Heart left ventricle (tissue), 16 donors: ENCODE measurements around the gene ZNF740. TPM values are rescaled to one million over a fixed set of nuclear protein-coding genes. Genes with fewer than 3 reads are reported as not detected.

Source experiments
- ATAC-seq, 4 donors: fragments of 200-7000 bp; cut with Tn5 transposase; one replicate each; pipeline ENCODE4 v1.9.1; 2020 to 2022; ENCODE audit warnings: moderate library complexity in 4 of 4, mild to moderate bottlenecking in 3 of 4, moderate number of reproducible peaks in 1 of 4
- DNase-seq, 5 donors: peaks; one replicate each; pipeline ENCODE4 v3.0.0-alpha.2; 2020
- H3K27ac ChIP-seq, 12 donors: fragments of 200-600 bp; sonication (generic) in 4 of 12; one replicate each; pipeline versions ENCODE4 v1.5.0 to v1.8.0; 2016 to 2022; ENCODE audit warnings: mild to moderate bottlenecking in 2 of 12
- H3K27me3 ChIP-seq, 9 donors: fragments of 200-600 bp; sonication (generic) in 2 of 9; one replicate each; pipeline versions ENCODE4 v1.5.1 to v1.8.0; 2016 to 2022; ENCODE audit warnings: mild to moderate bottlenecking in 3 of 9
- H3K36me3 ChIP-seq, 9 donors: fragments of 200-600 bp; sonication (generic) in 2 of 9; one replicate each; pipeline versions ENCODE4 v1.5.0 to v1.8.0; 2018 to 2022; ENCODE audit warnings: mild to moderate bottlenecking in 2 of 9
- H3K4me1 ChIP-seq, 12 donors: fragments of 200-600 bp; sonication (generic) in 4 of 12; one replicate each; pipeline versions ENCODE4 v1.5.0 to v1.8.0; 2016 to 2022; ENCODE audit warnings: mild to moderate bottlenecking in 3 of 12
- H3K4me3 ChIP-seq, 12 donors: fragments of 200-600 bp; sonication (generic) in 4 of 12; one replicate each; pipeline versions ENCODE4 v1.5.0 to v1.8.0; 2017 to 2022; ENCODE audit warnings: mild to moderate bottlenecking in 9 of 12, moderate library complexity in 4 of 12
- H3K9me3 ChIP-seq, 12 donors: fragments of 200-600 bp; sonication (generic) in 4 of 12; one replicate each; pipeline versions ENCODE4 v1.5.0 to v1.8.0; 2016 to 2022; ENCODE audit warnings: mild to moderate bottlenecking in 1 of 12
- CTCF ChIP-seq, 12 donors: fragments of 200-600 bp; sonication (generic) in 4 of 12; IDR thresholded peaks; one replicate each; pipeline versions ENCODE4 v1.5.0 to v1.8.0; 2018 to 2022; ENCODE audit warnings: antibody characterized with exemption in 12 of 12, mild to moderate bottlenecking in 5 of 12
- POLR2A ChIP-seq, 2 donors: fragments of 450-650 bp; IDR thresholded peaks; one replicate each; pipeline ENCODE4 v1.6.1; 2017; ENCODE audit warnings: antibody characterized with exemption in 2 of 2, mild to moderate bottlenecking in 2 of 2, moderate library complexity in 2 of 2
- WGBS, 4 donors: extraction: QIAGEN DNeasy Blood & Tissue Kit in 2 of 4; methylation state at CpG; one replicate each; pipeline versions ENCODE4 v1.1.5 to v1.1.7; 2013 to 2018; 5-methylcytosine and 5-hydroxymethylcytosine counted together
- intact Hi-C, 10 donors: fragments of 100-400 bp; cut with DNase I; formaldehyde crosslinking; loops; one replicate each; pipeline versions ENCODE4 v1.11.1 to v1.14.2; 2022
- polyA plus RNA-seq, 2 donors: library from polyadenylated mRNA; stranded (reverse); fragments of 200-250 nt; gene quantifications; one replicate each; pipeline ENCODE4 v1.2.3, GENCODE V29; 2013
- total RNA-seq, 9 donors: library from RNA; depleted of rRNA in 2 of 9; stranded (reverse); fragments of >200 nt in 2 of 9; fragmentation: NEBNext Ultra II Directional in 3 of 9; extraction: Animal tissue kit (Norgen Biotek cat#: 25700) in 3 of 9; gene quantifications; one replicate each; pipeline versions ENCODE4 v1.1.0 to v1.2.4, GENCODE V29; 2016 to 2023
- donor health status: ischemic (EF 13 %, LVEDD 7.1; RV severe dilation, severe dysfunction).
- donor health status: healthy with polysubstance abuse.
- donor health status: DM: no; HTN: yes; CAD: no.
- donor health status: DM: no; HTN: no; CAD: no.
- donor health status: ischemic (EF 25% LVEDD 6.9; RV normal size, moderate dysfunction).
- donor health status: ischemic (EF 25% LVEDD 5.7; RV mildly dilated, moderate dysfunction).
- donor health status: healthy.
- donor health status: DM: yes; HTN: yes; CAD: no.
- donor health status: ischemic (EF 35%, LVEDD 5.7; RV mildly dilated, moderate dysfunction).
- donor health status: nonischemic (EF 11% LVEDD 7.7; RV severe dilation, severe dysfunction).
- donor health status: DM: yes; HTN: yes; CAD: no.
- donor health status: PGD.
- donor health status: ischemic (EF 29% LVEDD 5.4; RV normal size, mild dysfunction).
- donor health status: nonischemic (EF 23%, LVEDD 6.1; RV moderate dilation, normal function).

Gene ZNF740
- total and polyA plus RNA-seq, 11 donors = 4.8 to 27.4 (median 17.6) TPM

- Histone ChIP-seq H3K4me1 (peaks cover 16 to 85% (median 57%) of the 10 kb centered on the region in 12 donors), H3K36me3 (peaks cover 0 to 30% (median 20%) of the 10 kb centered on the region in 9 donors), H3K27ac (peak overlapping the region; percentile 29 to 100 (median 100)), H3K4me3 (peak overlapping the region in 7 of 12 donors; percentile 68 to 95 (median 79)), H3K27me3 (no peaks in the 10 kb centered on the region), H3K9me3 (no peaks in the 10 kb centered on the region)
- TF ChIP-seq CTCF (IDR thresholded peaks at IDR 0.05) = no peak
- no peak for TF ChIP-seq POLR2A (IDR thresholded peaks at IDR 0.05)
- ATAC-seq = no peak
- 56 to 65% (median 62%) methylated on average over 19 of the region's 19 CpGs for WGBS, 4 donors
- intact Hi-C loops = loop anchor here in 1 of 10 donors (10.0 kb wide), 1 partner anchor 288 kb away; the partner anchor contains the start of genes NPFF and TARBP2
- DNase-seq = peak in 2 of 5 donors; percentile 50 to 77
These were observed 36.8 kb downstream of the ZNF740 start for GRCh38 chr12:53217051-53217930.

DNA sequence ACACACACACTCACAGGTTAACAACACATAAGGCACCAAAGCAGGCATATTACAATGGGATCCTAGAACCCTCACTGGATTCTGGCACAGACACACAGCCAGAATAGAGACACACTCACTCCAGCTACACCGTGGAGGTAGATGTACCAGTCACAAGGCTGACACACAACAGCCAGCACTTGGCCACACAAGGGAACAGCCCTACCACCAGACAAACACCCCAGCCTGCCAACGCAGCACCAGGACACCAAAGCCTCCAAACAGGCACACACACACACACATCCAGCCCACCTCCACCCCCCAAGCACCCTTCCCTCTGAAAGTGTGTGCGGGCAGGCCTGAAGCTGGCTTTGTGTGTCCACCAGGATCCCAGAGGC, 37.4 kb downstream of the ZNF740 start:
- peaks cover 16 to 88% (median 61%) of the 10 kb centered on the region in 12 donors for H3K4me1 ChIP-seq
- DNase-seq (peak in 1 of 5 donors; percentile 29), ATAC-seq (no peak)
- 31 to 49% (median 36%) methylated on average over 2 to 3 of the region's 3 CpGs for WGBS, 4 donors
- no peaks in the 10 kb centered on the region for H3K27me3 ChIP-seq
- H3K9me3 ChIP-seq = no peaks in the 10 kb centered on the region
- TF ChIP-seq CTCF (IDR thresholded peaks at IDR 0.05) = no peak
- H3K4me3 ChIP-seq = peak overlapping the region in 11 of 12 donors; percentile 57 to 95 (median 77)
- intact Hi-C loops = loop anchor here in 2 of 10 donors (2.0 to 10.0 kb wide), 2 partner anchors 33 to 287 kb away; partner anchors contain the start of genes NPFF (in 1 of the 2) and TARBP2 (in 1 of the 2)
- peaks cover 0 to 24% (median 15%) of the 10 kb centered on the region in 9 donors for H3K36me3 ChIP-seq
- peak overlapping the region; percentile 29 to 100 (median 100) for H3K27ac ChIP-seq

GRCh38 chr12:53218551-53219291, 38.2 kb downstream of the ZNF740 start:
- no peaks in the 10 kb centered on the region for H3K9me3 ChIP-seq
- H3K27me3 ChIP-seq = no peaks in the 10 kb centered on the region
- peak overlapping the region; percentile 29 to 100 (median 100) for H3K27ac ChIP-seq
- peaks cover 0 to 16% (median 7%) of the 10 kb centered on the region in 9 donors for H3K36me3 ChIP-seq
- peaks cover 13 to 88% (median 62%) of the 10 kb centered on the region in 12 donors for H3K4me1 ChIP-seq
- ATAC-seq (no peak), DNase-seq (peak in 2 of 5 donors; percentile 48 to 67)
- intact Hi-C loops = loop anchor here in 2 of 10 donors (2.0 to 10.0 kb wide), 2 partner anchors 32 to 286 kb away; partner anchors contain the start of genes NPFF (in 1 of the 2) and TARBP2 (in 1 of the 2)
- WGBS, 4 donors = 31 to 47% (median 37%) methylated on average over 26 to 30 of the region's 30 CpGs
- H3K4me3 ChIP-seq = peak overlapping the region; percentile 57 to 95 (median 74)
- TF ChIP-seq POLR2A (IDR thresholded peaks at IDR 0.05) (no peak), CTCF (IDR thresholded peaks at IDR 0.05) (no peak)
